ENCODE measurements around the gene TTN. TPM values are rescaled to one million over a fixed set of nuclear protein-coding genes. Genes with fewer than 3 reads are reported as not detected.

The TTN gene
- total RNA-seq, 1 experiment from 2014 or later: not detected

- Histone ChIP-seq H3K9me2 (ENCODE audit: insufficient read depth) (no peaks in the 10 kb centered on the region), H3K36me3 (ENCODE audit: low read depth) (no peaks in the 10 kb centered on the region), H3K79me2 (ENCODE audit: low read depth) (no peaks in the 10 kb centered on the region), H3F3A (ENCODE audit: insufficient read depth, low read depth) (no peaks in the 10 kb centered on the region), H3K4me3 (no peak overlapping the region), H3K9me3 (ENCODE audit: insufficient read depth, low read depth) (no peaks in the 10 kb centered on the region), H4K20me1 (ENCODE audit: insufficient read depth) (no peaks in the 10 kb centered on the region), H3K27ac (no peak overlapping the region), H3K4me1 (replicated peaks; ENCODE audit: insufficient read depth) (peaks cover 11% of the 10 kb centered on the region), H2AFZ (no peak overlapping the region; the same call in 1 of the 2 replicates), H3K4me2 (peak overlapping the region; percentile 20; the same call in 1 of the 2 replicates), H3K27me3 (ENCODE audit: insufficient read depth, low read depth) (no peaks in the 10 kb centered on the region)
- CTCF ChIA-PET: no interaction called here
- TF ChIP-seq EZH2 (IDR thresholded peaks at IDR 0.05; ENCODE audit: low read depth): no peak
- no peak for TF ChIP-seq CTCF (conservative IDR thresholded peaks at IDR 0.05)
- BruUV-seq (replicated peaks): no TSS peak
- peak; percentile 39 to 54 for DNase-seq
- intact Hi-C loops (cut with micrococcal nuclease; ENCODE audit: unreplicated experiment): loop anchor here (5.0 to 10.0 kb wide), 5 partner anchors 287 to 1313 kb away; partner anchors contain the start of gene FKBP7
- POLR2A ChIA-PET (ENCODE audit: unreplicated experiment): interaction anchor here (0.6 kb wide), 1 partner anchor 148 kb away, joined by 3 read pairs; no protein-coding TSS in a partner anchor
Measured at GRCh38 chr2:178764097-178764496, 43.1 kb downstream of the TTN start.

GRCh38 chr2:178761759-178762371, 45.4 kb downstream of the TTN start:
- CTCF ChIA-PET: interaction anchor here (0.5 to 1.4 kb wide), 6 partner anchors 34 to 510 kb away, joined by 3 to 8 read pairs (median 4); no protein-coding TSS in a partner anchor

GRCh38 chr2:178756843-178757242, 50.4 kb downstream of the TTN start:
- intact Hi-C loops (cut with micrococcal nuclease; ENCODE audit: unreplicated experiment): no loop called here
- no peaks in the 10 kb centered on the region for H3K36me3 ChIP-seq (ENCODE audit: low read depth)
- ChIA-PET CTCF (interaction anchor here (0.7 kb wide), 1 partner anchor 426 kb away, joined by 3 read pairs; no protein-coding TSS in a partner anchor), POLR2A (ENCODE audit: unreplicated experiment) (no interaction called here)
- no peaks in the 10 kb centered on the region for H4K20me1 ChIP-seq (ENCODE audit: insufficient read depth)
- DNase-seq: no peak
- no peaks in the 10 kb centered on the region for H3K9me3 ChIP-seq (ENCODE audit: insufficient read depth, low read depth)
- H3K4me1 ChIP-seq (replicated peaks; ENCODE audit: insufficient read depth): no peaks in the 10 kb centered on the region
- H3K9me2 ChIP-seq (ENCODE audit: insufficient read depth): no peaks in the 10 kb centered on the region; the same call in 1 of the 2 replicates
- no peaks in the 10 kb centered on the region for H3K27me3 ChIP-seq (ENCODE audit: insufficient read depth, low read depth)
- H3F3A ChIP-seq (ENCODE audit: insufficient read depth, low read depth): no peaks in the 10 kb centered on the region
- no peak overlapping the region for H3K27ac ChIP-seq
- no TSS peak for BruUV-seq (replicated peaks)
- 0 out of 2 replicates have a peak overlapping the region, but pooled peaks have one; percentile 1 for H2AFZ ChIP-seq
- H3K4me2 ChIP-seq: no peak overlapping the region
- no peak overlapping the region for H3K4me3 ChIP-seq
- H3K79me2 ChIP-seq (ENCODE audit: low read depth): no peaks in the 10 kb centered on the region
- no peak for TF ChIP-seq EZH2 (IDR thresholded peaks at IDR 0.05; ENCODE audit: low read depth)
- no peak for TF ChIP-seq CTCF (conservative IDR thresholded peaks at IDR 0.05)

More at GRCh38 chr2:178761759-178762371, 45.4 kb downstream of the TTN start:
- no peaks in the 10 kb centered on the region for H3K9me3 ChIP-seq (ENCODE audit: insufficient read depth, low read depth)
- no peaks in the 10 kb centered on the region for H3F3A ChIP-seq (ENCODE audit: insufficient read depth, low read depth)
- H4K20me1 ChIP-seq (ENCODE audit: insufficient read depth): no peaks in the 10 kb centered on the region
- H3K36me3 ChIP-seq (ENCODE audit: low read depth): no peaks in the 10 kb centered on the region
- no peaks in the 10 kb centered on the region for H3K9me2 ChIP-seq (ENCODE audit: insufficient read depth)
- DNase-seq: peak; percentile 46 to 75
- H3K27ac ChIP-seq: no peak overlapping the region
- no TSS peak for BruUV-seq (replicated peaks)
- H3K4me1 ChIP-seq (replicated peaks; ENCODE audit: insufficient read depth): peaks cover 11% of the 10 kb centered on the region
- no peaks in the 10 kb centered on the region for H3K27me3 ChIP-seq (ENCODE audit: insufficient read depth, low read depth)
- intact Hi-C loops (cut with micrococcal nuclease; ENCODE audit: unreplicated experiment): loop anchor here (1.0 to 10.0 kb wide), 7 partner anchors 152 to 1315 kb away; partner anchors contain the start of gene FKBP7
- H2AFZ ChIP-seq: no peak overlapping the region
- TF ChIP-seq EZH2 (IDR thresholded peaks at IDR 0.05; ENCODE audit: low read depth): no peak
- TF ChIP-seq CTCF (conservative IDR thresholded peaks at IDR 0.05): peak; percentile 98
- no peak overlapping the region for H3K4me2 ChIP-seq
- H3K79me2 ChIP-seq (ENCODE audit: low read depth): no peaks in the 10 kb centered on the region
- H3K4me3 ChIP-seq: no peak overlapping the region
- POLR2A ChIA-PET (ENCODE audit: unreplicated experiment): no interaction called here

Measured in PC-9 (cell line).